K562 (cell line): ENCODE data around the gene CLTC. TPM values are rescaled to one million over a fixed set of nuclear protein-coding genes. Genes with fewer than 3 reads are reported as not detected.

Experiments
- BRCA1 ChIP-seq, 2 experiments: fragments of 450-650 bp in 1 of 2; sonication (generic) in 1 of 2; formaldehyde crosslinking in 1 of 2; IDR thresholded peaks; 2 replicates each; pipeline versions ENCODE4 v1.5.0 to v1.6.1; 2017 to 2020; ENCODE audit warnings: mild to moderate bottlenecking in 1 of 2, missing genetic modification reagents in 1 of 2
- CEBPB ChIP-seq: fragments of 450-650 bp; IDR thresholded peaks from 2 replicates; pipeline ENCODE4 v1.6.1; 2016; ENCODE audit warnings: missing genetic modification characterization, missing compliant biosample characterization
- DPF2 ChIP-seq: fragments of 450-650 bp; IDR thresholded peaks from 2 replicates; pipeline ENCODE4 v1.6.1; 2016
- GTF2E2 ChIP-seq: fragments of 200-800 bp; sonication (Bioruptor generic); IDR thresholded peaks from 2 replicates; pipeline ENCODE4 v1.6.1; 2016; ENCODE audit warnings: missing genetic modification characterization, missing compliant biosample characterization
- HIVEP1 ChIP-seq: fragments of 250-450 bp; sonication (Bioruptor Pico); IDR thresholded peaks from 2 replicates; pipeline ENCODE4 v1.4.0; 2020; ENCODE audit warnings: mild to moderate bottlenecking
- LCOR ChIP-seq: sonication (generic); formaldehyde crosslinking; IDR thresholded peaks from 2 replicates; pipeline ENCODE4 v1.8.0; 2022; ENCODE audit warnings: mild to moderate bottlenecking, missing genetic modification reagents
- NFIX ChIP-seq: fragments of 250-450 bp; sonication (Bioruptor Pico); IDR thresholded peaks from 2 replicates; pipeline ENCODE4 v1.4.0; 2020; ENCODE audit warnings: low read depth, mild to moderate bottlenecking, moderate library complexity
- POU5F1 ChIP-seq: fragments of 150-350 bp; IDR thresholded peaks from 2 replicates; pipeline ENCODE4 v1.6.1; 2014; ENCODE audit warnings: borderline replicate concordance, low read length, low read depth, mild to moderate bottlenecking; ENCODE audit not compliant: partially characterized antibody
- RBM17 ChIP-seq: fragments of 200-400 bp; formaldehyde crosslinking; IDR thresholded peaks from 2 replicates; pipeline ENCODE4 v1.6.1; 2017; ENCODE audit warnings: low read depth, mild to moderate bottlenecking, low read length, borderline replicate concordance
- RBM39 ChIP-seq: fragments of 200-400 bp; formaldehyde crosslinking; optimal IDR thresholded peaks from 2 replicates; pipeline ENCODE3; 2018; ENCODE audit warnings: low read depth, low read length
- RNF2 ChIP-seq: sonication (generic); IDR thresholded peaks from 2 replicates; pipeline ENCODE4 v1.6.1; 2016
- SMARCB1 ChIP-seq: IDR thresholded peaks from 2 replicates; pipeline ENCODE4 v1.6.1; 2011; ENCODE audit warnings: improper control_type of control experiment, low read depth; ENCODE audit not compliant: insufficient read length
- SRSF1 ChIP-seq: fragments of 200-400 bp; formaldehyde crosslinking; IDR thresholded peaks from 2 replicates; pipeline ENCODE4 v1.6.1; 2017; ENCODE audit warnings: mild to moderate bottlenecking, low read depth, low read length, moderate library complexity
- ZNF583 ChIP-seq: fragments of 250-450 bp; sonication (Bioruptor Pico); IDR thresholded peaks from 2 replicates; pipeline ENCODE4 v1.4.0; 2020
- ZNF778 ChIP-seq: fragments of 450-650 bp; formaldehyde crosslinking; IDR thresholded peaks from 2 replicates; pipeline ENCODE4 v1.4.0; 2020; ENCODE audit warnings: mild to moderate bottlenecking, moderate library complexity
- polyA plus RNA-seq, 8 experiments: library from polyadenylated mRNA; depleted of rRNA in 4 of 8; stranded (reverse) in 5 of 8; unstranded in 3 of 8; fragments of >200 nt; fragmentation: Nextera tagmentation in 2 of 8; fragmentation: Illumina TruSeq in 1 of 8; extraction: Ambion mirVana in 2 of 8; extraction: Trizol in 1 of 8; gene quantifications; 2 replicates each; pipeline versions ENCODE4 v1.2.1 to v1.2.3, GENCODE V29; 2011 to 2014; ENCODE audit warnings: inconsistent platforms in 1 of 8, missing spikeins in 1 of 8
- total RNA-seq, 7 experiments: library from RNA; depleted of rRNA in 6 of 7; stranded (reverse); fragments of >200 nt in 6 of 7; fragmentation: Illumina TruSeq in 2 of 7; extraction: Trizol in 2 of 7; gene quantifications; 2 replicates each; pipeline versions ENCODE4 v1.2.1 to v1.2.3, GENCODE V29; 2011 to 2021; ENCODE audit warnings: low replicate concordance in 1 of 7
- TF ChIP-seq, protein P1 (sequence below): sonication (generic); formaldehyde crosslinking; IDR thresholded peaks from 2 replicates; pipeline ENCODE4 v1.8.0; 2023; ENCODE audit warnings: mild to moderate bottlenecking, missing genetic modification reagents
- TF ChIP-seq, protein P2 (sequence below): fragments of 450-650 bp; formaldehyde crosslinking; IDR thresholded peaks from 2 replicates; pipeline ENCODE4 v1.4.0; 2022; ENCODE audit warnings: missing genetic modification characterization
- TF ChIP-seq, protein P3 (sequence below): fragments of 450-650 bp; formaldehyde crosslinking; IDR thresholded peaks from 2 replicates; pipeline ENCODE4 v1.4.0; 2020; ENCODE audit warnings: mild to moderate bottlenecking, moderate library complexity
- TF ChIP-seq, protein P4 (sequence below): sonication (generic); formaldehyde crosslinking; IDR thresholded peaks from 2 replicates; pipeline ENCODE4 v1.8.0; 2022; ENCODE audit warnings: missing genetic modification reagents, mild to moderate bottlenecking, borderline replicate concordance

Gene CLTC
- total and polyA plus RNA-seq, 9 of the 15 experiments (the other 6 are each of a cell fraction or from before 2014, with no cell fraction given), result 115 to 267 (median 174) TPM

DNA sequence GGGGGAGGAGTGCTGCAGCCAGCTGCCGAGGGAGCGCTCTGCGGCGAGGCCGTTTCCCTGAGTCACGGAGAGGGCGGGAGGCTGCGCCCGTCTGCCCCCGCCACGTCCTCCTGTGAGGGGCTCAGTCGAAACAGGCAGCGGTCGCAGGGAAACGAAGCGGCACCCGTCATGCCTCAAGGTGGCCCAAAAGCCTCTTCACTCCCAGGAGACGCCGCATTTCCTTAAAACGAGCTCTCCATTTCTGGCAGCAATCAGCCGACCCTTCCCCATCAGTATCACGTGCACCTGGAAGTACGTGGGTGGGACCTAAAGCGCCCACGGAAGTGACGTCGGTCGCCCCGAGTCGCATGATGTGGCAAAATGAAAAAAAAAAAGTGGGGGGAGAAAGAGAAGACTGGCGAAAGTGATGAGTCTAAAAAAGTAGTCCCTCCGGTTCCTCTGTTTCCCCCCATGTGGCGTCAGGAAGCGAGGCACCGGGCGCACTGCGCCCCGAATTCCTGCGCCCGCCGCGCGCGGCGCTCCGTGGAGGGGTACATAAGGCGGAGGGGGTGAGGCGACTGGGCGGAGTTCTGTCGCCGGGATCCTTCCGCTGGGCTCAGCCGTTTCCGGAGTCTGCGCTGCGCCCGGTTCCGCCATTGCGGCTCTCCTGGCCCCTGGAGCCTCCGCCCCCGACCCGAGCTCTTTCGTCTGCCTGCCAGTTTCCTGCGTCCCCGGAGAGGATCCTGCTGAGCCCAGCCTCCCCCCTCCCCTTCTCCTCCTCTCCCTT lies at the start of gene CLTC (continued):
- TF ChIP-seq, protein P1, sequence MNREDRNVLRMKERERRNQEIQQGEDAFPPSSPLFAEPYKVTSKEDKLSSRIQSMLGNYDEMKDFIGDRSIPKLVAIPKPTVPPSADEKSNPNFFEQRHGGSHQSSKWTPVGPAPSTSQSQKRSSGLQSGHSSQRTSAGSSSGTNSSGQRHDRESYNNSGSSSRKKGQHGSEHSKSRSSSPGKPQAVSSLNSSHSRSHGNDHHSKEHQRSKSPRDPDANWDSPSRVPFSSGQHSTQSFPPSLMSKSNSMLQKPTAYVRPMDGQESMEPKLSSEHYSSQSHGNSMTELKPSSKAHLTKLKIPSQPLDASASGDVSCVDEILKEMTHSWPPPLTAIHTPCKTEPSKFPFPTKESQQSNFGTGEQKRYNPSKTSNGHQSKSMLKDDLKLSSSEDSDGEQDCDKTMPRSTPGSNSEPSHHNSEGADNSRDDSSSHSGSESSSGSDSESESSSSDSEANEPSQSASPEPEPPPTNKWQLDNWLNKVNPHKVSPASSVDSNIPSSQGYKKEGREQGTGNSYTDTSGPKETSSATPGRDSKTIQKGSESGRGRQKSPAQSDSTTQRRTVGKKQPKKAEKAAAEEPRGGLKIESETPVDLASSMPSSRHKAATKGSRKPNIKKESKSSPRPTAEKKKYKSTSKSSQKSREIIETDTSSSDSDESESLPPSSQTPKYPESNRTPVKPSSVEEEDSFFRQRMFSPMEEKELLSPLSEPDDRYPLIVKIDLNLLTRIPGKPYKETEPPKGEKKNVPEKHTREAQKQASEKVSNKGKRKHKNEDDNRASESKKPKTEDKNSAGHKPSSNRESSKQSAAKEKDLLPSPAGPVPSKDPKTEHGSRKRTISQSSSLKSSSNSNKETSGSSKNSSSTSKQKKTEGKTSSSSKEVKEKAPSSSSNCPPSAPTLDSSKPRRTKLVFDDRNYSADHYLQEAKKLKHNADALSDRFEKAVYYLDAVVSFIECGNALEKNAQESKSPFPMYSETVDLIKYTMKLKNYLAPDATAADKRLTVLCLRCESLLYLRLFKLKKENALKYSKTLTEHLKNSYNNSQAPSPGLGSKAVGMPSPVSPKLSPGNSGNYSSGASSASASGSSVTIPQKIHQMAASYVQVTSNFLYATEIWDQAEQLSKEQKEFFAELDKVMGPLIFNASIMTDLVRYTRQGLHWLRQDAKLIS (CRISPR knock-in tag), result peak; percentile 96
- no peak for TF ChIP-seq POU5F1
- TF ChIP-seq BRCA1 (IDR thresholded peaks at IDR 0.05), result no peak
- no peak for TF ChIP-seq BRCA1 (CRISPR knock-in tag; IDR thresholded peaks at IDR 0.05)
- no peak; the same call in 1 of the 2 replicates for TF ChIP-seq CEBPB
- peak; percentile 84 for TF ChIP-seq DPF2
- TF ChIP-seq ZNF583 (CRISPR knock-in tag), result no peak
- TF ChIP-seq, protein P2, sequence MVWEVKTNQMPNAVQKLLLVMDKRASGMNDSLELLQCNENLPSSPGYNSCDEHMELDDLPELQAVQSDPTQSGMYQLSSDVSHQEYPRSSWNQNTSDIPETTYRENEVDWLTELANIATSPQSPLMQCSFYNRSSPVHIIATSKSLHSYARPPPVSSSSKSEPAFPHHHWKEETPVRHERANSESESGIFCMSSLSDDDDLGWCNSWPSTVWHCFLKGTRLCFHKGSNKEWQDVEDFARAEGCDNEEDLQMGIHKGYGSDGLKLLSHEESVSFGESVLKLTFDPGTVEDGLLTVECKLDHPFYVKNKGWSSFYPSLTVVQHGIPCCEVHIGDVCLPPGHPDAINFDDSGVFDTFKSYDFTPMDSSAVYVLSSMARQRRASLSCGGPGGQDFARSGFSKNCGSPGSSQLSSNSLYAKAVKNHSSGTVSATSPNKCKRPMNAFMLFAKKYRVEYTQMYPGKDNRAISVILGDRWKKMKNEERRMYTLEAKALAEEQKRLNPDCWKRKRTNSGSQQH, result peak; percentile 36; the same call in 1 of the 2 replicates
- TF ChIP-seq HIVEP1, result peak; percentile 30; the same call in 1 of the 2 replicates
- TF ChIP-seq, protein P3, sequence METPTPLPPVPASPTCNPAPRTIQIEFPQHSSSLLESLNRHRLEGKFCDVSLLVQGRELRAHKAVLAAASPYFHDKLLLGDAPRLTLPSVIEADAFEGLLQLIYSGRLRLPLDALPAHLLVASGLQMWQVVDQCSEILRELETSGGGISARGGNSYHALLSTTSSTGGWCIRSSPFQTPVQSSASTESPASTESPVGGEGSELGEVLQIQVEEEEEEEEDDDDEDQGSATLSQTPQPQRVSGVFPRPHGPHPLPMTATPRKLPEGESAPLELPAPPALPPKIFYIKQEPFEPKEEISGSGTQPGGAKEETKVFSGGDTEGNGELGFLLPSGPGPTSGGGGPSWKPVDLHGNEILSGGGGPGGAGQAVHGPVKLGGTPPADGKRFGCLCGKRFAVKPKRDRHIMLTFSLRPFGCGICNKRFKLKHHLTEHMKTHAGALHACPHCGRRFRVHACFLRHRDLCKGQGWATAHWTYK (CRISPR knock-in tag), result peak; percentile 67; the same call in 1 of the 2 replicates
- peak; percentile 36; the same call in 1 of the 2 replicates for TF ChIP-seq SRSF1
- peak; percentile 93 for TF ChIP-seq RBM39
- TF ChIP-seq ZNF778 (CRISPR knock-in tag), result no peak
- TF ChIP-seq RBM17, result no peak
- peak; percentile 73 for TF ChIP-seq RNF2
- TF ChIP-seq, protein P4, sequence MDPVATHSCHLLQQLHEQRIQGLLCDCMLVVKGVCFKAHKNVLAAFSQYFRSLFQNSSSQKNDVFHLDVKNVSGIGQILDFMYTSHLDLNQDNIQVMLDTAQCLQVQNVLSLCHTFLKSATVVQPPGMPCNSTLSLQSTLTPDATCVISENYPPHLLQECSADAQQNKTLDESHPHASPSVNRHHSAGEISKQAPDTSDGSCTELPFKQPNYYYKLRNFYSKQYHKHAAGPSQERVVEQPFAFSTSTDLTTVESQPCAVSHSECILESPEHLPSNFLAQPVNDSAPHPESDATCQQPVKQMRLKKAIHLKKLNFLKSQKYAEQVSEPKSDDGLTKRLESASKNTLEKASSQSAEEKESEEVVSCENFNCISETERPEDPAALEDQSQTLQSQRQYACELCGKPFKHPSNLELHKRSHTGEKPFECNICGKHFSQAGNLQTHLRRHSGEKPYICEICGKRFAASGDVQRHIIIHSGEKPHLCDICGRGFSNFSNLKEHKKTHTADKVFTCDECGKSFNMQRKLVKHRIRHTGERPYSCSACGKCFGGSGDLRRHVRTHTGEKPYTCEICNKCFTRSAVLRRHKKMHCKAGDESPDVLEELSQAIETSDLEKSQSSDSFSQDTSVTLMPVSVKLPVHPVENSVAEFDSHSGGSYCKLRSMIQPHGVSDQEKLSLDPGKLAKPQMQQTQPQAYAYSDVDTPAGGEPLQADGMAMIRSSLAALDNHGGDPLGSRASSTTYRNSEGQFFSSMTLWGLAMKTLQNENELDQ (CRISPR knock-in tag), result peak; percentile 68; the same call in 1 of the 2 replicates
- TF ChIP-seq SMARCB1, result no peak
- peak; percentile 81 for TF ChIP-seq LCOR
- TF ChIP-seq GTF2E2 (tag), result peak; percentile 94
- no peak for TF ChIP-seq NFIX
